C4-2B (cell line): ENCODE data around the gene PYROXD2.

Experiments used
- CTCF ChIP-seq: fragments of 450-650 bp; conservative IDR thresholded peaks from 2 replicates; pipeline ENCODE4 v1.5.1; 2017; ENCODE audit warnings: mild to moderate bottlenecking
- ZFX ChIP-seq: fragments of 450-650 bp; IDR thresholded peaks from 2 replicates; pipeline ENCODE4 v1.6.1; 2017

DNA sequence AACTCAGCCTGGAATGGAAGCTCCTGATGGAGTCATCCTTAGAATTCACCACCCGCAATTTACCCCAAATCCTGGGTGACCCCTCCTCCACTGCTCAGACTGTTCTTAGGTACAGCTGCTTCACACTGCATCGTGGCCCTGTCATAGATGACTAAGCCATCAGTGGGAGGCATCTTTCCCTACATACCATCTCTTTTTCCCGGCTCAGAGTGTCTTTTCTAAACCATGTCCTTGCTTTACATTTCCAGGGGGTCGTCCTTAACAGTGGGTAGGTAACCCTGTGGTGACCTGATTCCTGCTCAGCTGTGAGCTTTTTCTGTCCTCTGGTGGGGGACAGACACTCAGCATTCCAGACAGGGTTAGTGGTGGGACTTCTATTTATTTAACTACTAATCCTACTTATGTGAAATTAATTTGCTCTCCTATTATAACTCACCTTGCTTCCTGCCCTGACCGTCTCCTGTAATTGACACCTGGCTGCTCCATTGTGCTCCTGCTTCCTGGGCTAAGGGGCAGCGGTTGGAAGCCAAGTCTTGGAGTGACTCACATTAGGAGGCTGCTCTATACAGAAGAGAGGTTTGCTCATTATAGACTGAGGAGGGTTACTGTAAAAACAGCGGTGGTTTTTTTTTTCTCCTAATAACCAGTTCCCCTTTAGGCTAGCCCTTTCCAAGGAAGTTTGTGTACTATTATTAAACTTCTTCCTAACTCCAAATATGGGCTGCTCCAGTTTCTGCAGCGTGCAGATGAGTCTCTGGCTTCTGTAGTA, 40.6 kb downstream of the PYROXD2 start:
- TF ChIP-seq CTCF: no peak
- no peak for TF ChIP-seq ZFX
